Measurements from ENCODE around the gene STK4. TPM values are rescaled to one million over a fixed set of nuclear protein-coding genes. Genes with fewer than 3 reads are reported as not detected.

Gene STK4
- total RNA-seq, 1 experiment from 2014 or later: 60.9 TPM

DNA sequence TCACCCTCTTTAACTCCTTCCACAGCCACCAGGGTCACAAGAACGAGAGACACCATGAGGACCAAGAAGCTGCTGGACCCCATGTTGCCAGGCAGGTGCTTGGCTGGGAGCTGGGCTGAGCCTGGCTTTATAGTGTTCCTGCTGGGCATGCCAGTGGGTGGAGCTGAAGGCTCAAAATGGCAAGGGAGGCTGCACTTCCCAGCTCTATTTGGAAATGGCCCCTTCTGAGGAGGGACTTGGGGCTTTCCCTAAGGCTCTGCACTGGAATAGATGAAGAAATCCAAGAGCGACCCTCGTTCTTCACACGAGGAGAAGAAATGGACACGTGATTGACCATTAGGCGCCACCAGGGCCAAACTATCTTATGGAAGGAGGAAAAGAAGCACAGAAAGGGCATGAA is 158.1 kb downstream of the STK4 start, which contains the start of gene WFDC12:
Gene WFDC12 (minus strand): TSS at position 101 of the 400 bp plus-strand sequence. CDS start 18 bp downstream, at position 83.
- Histone ChIP-seq H3K4me3 (no peak within 1 kb of the TSS), H3K27ac (no peak within 1 kb of the TSS), H3K9me3 (ENCODE audit: insufficient read depth, low read depth) (no peaks in the 10 kb centered on the region), H4K20me1 (ENCODE audit: insufficient read depth) (no peaks in the 10 kb centered on the region), H3K9me2 (ENCODE audit: insufficient read depth) (no peaks in the 10 kb centered on the region), H3K36me3 (ENCODE audit: low read depth) (no peaks in the 10 kb centered on the region), H3K27me3 (ENCODE audit: insufficient read depth, low read depth) (no peaks in the 10 kb centered on the region), H3K4me2 (no peak within 1 kb of the TSS), H3K79me2 (ENCODE audit: low read depth) (no peaks in the 10 kb centered on the region), H2AFZ (no peak within 1 kb of the TSS), H3K4me1 (replicated peaks; ENCODE audit: insufficient read depth) (peaks cover 13% of the 10 kb centered on the region; the same call in 1 of the 2 replicates), H3F3A (ENCODE audit: insufficient read depth, low read depth) (peaks cover 6% of the 10 kb centered on the region; the same call in 1 of the 2 replicates)
- no peak for DNase-seq
- BruUV-seq (replicated peaks): no TSS peak
- TF ChIP-seq, protein P1, sequence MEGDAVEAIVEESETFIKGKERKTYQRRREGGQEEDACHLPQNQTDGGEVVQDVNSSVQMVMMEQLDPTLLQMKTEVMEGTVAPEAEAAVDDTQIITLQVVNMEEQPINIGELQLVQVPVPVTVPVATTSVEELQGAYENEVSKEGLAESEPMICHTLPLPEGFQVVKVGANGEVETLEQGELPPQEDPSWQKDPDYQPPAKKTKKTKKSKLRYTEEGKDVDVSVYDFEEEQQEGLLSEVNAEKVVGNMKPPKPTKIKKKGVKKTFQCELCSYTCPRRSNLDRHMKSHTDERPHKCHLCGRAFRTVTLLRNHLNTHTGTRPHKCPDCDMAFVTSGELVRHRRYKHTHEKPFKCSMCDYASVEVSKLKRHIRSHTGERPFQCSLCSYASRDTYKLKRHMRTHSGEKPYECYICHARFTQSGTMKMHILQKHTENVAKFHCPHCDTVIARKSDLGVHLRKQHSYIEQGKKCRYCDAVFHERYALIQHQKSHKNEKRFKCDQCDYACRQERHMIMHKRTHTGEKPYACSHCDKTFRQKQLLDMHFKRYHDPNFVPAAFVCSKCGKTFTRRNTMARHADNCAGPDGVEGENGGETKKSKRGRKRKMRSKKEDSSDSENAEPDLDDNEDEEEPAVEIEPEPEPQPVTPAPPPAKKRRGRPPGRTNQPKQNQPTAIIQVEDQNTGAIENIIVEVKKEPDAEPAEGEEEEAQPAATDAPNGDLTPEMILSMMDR (conservative IDR thresholded peaks at IDR 0.05): no peak
- TF ChIP-seq EZH2 (IDR thresholded peaks at IDR 0.05; ENCODE audit: low read depth): no peak
- intact Hi-C loops (cut with micrococcal nuclease; ENCODE audit: unreplicated experiment): no loop called here
- ChIA-PET CTCF (interaction anchor here (0.5 to 0.6 kb wide), 2 partner anchors 28 to 1651 kb away, joined by 3 to 7 read pairs; no protein-coding TSS in a partner anchor), POLR2A (ENCODE audit: unreplicated experiment) (no interaction called here)

DNA sequence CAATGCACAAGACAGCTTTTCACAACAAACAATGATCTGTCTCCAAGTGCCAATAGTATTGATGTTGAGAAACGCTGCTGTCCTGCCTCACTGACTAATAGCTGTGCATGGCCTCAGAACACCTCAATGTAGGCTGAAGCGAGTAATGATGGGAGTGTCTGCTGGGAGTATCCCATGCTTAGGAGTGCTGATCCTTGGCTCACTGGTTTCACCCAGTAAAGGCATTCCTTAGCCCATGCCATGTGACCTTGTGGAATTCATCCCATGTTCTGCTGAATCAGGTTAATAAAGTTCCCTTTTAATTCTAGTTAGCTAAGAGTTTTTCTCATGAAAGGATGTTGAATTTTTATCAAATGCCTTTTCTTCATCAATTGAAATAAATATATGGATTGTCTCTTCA is 161.8 kb downstream of the STK4 start:
- H3K4me3 ChIP-seq: no peak overlapping the region
- intact Hi-C loops (cut with micrococcal nuclease; ENCODE audit: unreplicated experiment): no loop called here
- H4K20me1 ChIP-seq (ENCODE audit: insufficient read depth): no peaks in the 10 kb centered on the region
- no peak overlapping the region for H2AFZ ChIP-seq
- H3F3A ChIP-seq (ENCODE audit: insufficient read depth, low read depth): peaks cover 6% of the 10 kb centered on the region; the same call in 1 of the 2 replicates
- H3K9me2 ChIP-seq (ENCODE audit: insufficient read depth): no peaks in the 10 kb centered on the region
- H3K27me3 ChIP-seq (ENCODE audit: insufficient read depth, low read depth): no peaks in the 10 kb centered on the region
- no peaks in the 10 kb centered on the region for H3K79me2 ChIP-seq (ENCODE audit: low read depth)
- H3K9me3 ChIP-seq (ENCODE audit: insufficient read depth, low read depth): no peaks in the 10 kb centered on the region
- ChIA-PET POLR2A (ENCODE audit: unreplicated experiment) (interaction anchor here (0.7 kb wide), 2 partner anchors 78 to 235 kb away, joined by 4 to 7 read pairs; partner anchors contain the start of gene SYS1), CTCF (no interaction called here)
- no peaks in the 10 kb centered on the region for H3K36me3 ChIP-seq (ENCODE audit: low read depth)
- BruUV-seq (replicated peaks): no TSS peak
- H3K27ac ChIP-seq: no peak overlapping the region
- H3K4me2 ChIP-seq: no peak overlapping the region; the same call in 1 of the 2 replicates
- H3K4me1 ChIP-seq (replicated peaks; ENCODE audit: insufficient read depth): peaks cover 13% of the 10 kb centered on the region; the same call in 1 of the 2 replicates
- peak; percentile 28 to 75 for DNase-seq
- TF ChIP-seq, protein P1 (conservative IDR thresholded peaks at IDR 0.05): no peak
- TF ChIP-seq EZH2 (IDR thresholded peaks at IDR 0.05; ENCODE audit: low read depth): no peak

Other genes starting within 250 kb of the STK4 start
- gene KCNK15, start 220.6 kb upstream of the STK4 start, total RNA-seq (2021): 0.20 and 0.26 TPM in 2 replicates
- 0.13 and 0.15 TPM in 2 replicates for gene RIMS4, start 156.0 kb upstream of the STK4 start, total RNA-seq (2021)
- 194 and 249 TPM in 2 replicates for gene YWHAB, start 80.8 kb upstream of the STK4 start, total RNA-seq (2021)
- 132 and 156 TPM in 2 replicates for gene PABPC1L, start 56.5 kb upstream of the STK4 start, total RNA-seq (2021)
- 65.9 and 71.1 TPM in 2 replicates for gene TOMM34, start 6.1 kb upstream of the STK4 start, total RNA-seq (2021)
- gene KCNS1, start 134.6 kb downstream of the STK4 start, total RNA-seq (2021): 0.15 TPM in 1 of 2 replicates, not detected in the other
- not detected in 2 replicates for gene WFDC5, start 148.7 kb downstream of the STK4 start, total RNA-seq (2021)
- not detected in 2 replicates for gene WFDC12, start 158.0 kb downstream of the STK4 start, total RNA-seq (2021)
- gene PI3, start 208.4 kb downstream of the STK4 start, total RNA-seq (2021): 4.6 and 6.6 TPM in 2 replicates
- not detected in 2 replicates for gene SEMG1, start 240.5 kb downstream of the STK4 start, total RNA-seq (2021)